GM23248 (cell line): ENCODE measurements around the gene THEM4. TPM values are rescaled to one million over a fixed set of nuclear protein-coding genes. Genes with fewer than 3 reads are reported as not detected.
A peak's percentile ranks its signal among the peaks of the same experiment; 100 is the strongest.

ENCODE experiments used
- DNase-seq: peaks from one replicate; pipeline ENCODE4 v3.0.0-alpha.2; 2015
- H2AFZ ChIP-seq: fragments of 200-600 bp; sonication (generic); 2 replicates; pipeline ENCODE4 v1.6.1; 2016; ENCODE audit warnings: antibody characterized with exemption
- H3F3A ChIP-seq: fragments of 200-600 bp; sonication (generic); 2 replicates; pipeline ENCODE4 v1.6.1; 2016; ENCODE audit warnings: mild to moderate bottlenecking, antibody characterized with exemption, mixed run types; ENCODE audit not compliant: insufficient read depth
- H3K27ac ChIP-seq: fragments of 200-600 bp; sonication (generic); 2 replicates; pipeline ENCODE4 v1.5.1; 2016; ENCODE audit warnings: mild to moderate bottlenecking
- H3K27me3 ChIP-seq: fragments of 200-600 bp; sonication (generic); replicated peaks from 2 replicates; pipeline ENCODE4 v1.6.1; 2016; ENCODE audit warnings: mild to moderate bottlenecking; ENCODE audit not compliant: insufficient read depth
- H3K36me3 ChIP-seq: fragments of 200-600 bp; sonication (generic); 2 replicates; pipeline ENCODE4 v1.6.1; 2016; ENCODE audit warnings: low read depth, mild to moderate bottlenecking
- H3K4me1 ChIP-seq: fragments of 200-600 bp; sonication (generic); 2 replicates; pipeline ENCODE4 v1.6.1; 2016; ENCODE audit warnings: mild to moderate bottlenecking; ENCODE audit not compliant: insufficient read depth
- H3K4me2 ChIP-seq: fragments of 200-600 bp; sonication (generic); one replicate; pipeline ENCODE4 v1.6.1; 2016; ENCODE audit warnings: mild to moderate bottlenecking; ENCODE audit not compliant: unreplicated experiment
- H3K4me3 ChIP-seq: fragments of 200-600 bp; sonication (generic); 2 replicates; pipeline ENCODE4 v1.5.1; 2016; ENCODE audit warnings: mild to moderate bottlenecking
- H3K79me2 ChIP-seq: fragments of 200-600 bp; sonication (generic); 2 replicates; pipeline ENCODE4 v1.6.1; 2016; ENCODE audit warnings: mild to moderate bottlenecking; ENCODE audit not compliant: insufficient read depth
- H3K9ac ChIP-seq: fragments of 200-600 bp; sonication (generic); 2 replicates; pipeline ENCODE4 v1.6.1; 2016; ENCODE audit warnings: mild to moderate bottlenecking
- H3K9me2 ChIP-seq: fragments of 200-600 bp; sonication (generic); 2 replicates; pipeline ENCODE4 v1.6.1; 2016; ENCODE audit warnings: mixed run types, mild to moderate bottlenecking, moderate library complexity; ENCODE audit not compliant: insufficient read depth
- H3K9me3 ChIP-seq: fragments of 200-600 bp; sonication (generic); one replicate; pipeline ENCODE4 v1.6.1; 2017; ENCODE audit warnings: low read depth
- H4K20me1 ChIP-seq: fragments of 200-600 bp; sonication (generic); 2 replicates; pipeline ENCODE4 v1.6.0; 2016; ENCODE audit not compliant: insufficient read depth
- EZH2 ChIP-seq: fragments of 200-600 bp; sonication (generic); IDR thresholded peaks from 2 replicates; pipeline ENCODE4 v1.6.1; 2018; ENCODE audit warnings: antibody characterized with exemption, mild to moderate bottlenecking; ENCODE audit not compliant: insufficient read depth, poor library complexity, severe bottlenecking
- EZH2phosphoT487 ChIP-seq: fragments of 200-600 bp; sonication (generic); IDR thresholded peaks from 2 replicates; pipeline ENCODE4 v1.6.1; 2018; ENCODE audit warnings: antibody characterized with exemption, moderate library complexity, mild to moderate bottlenecking, low read depth; ENCODE audit not compliant: insufficient read depth
- WGBS, 2 experiments: methylation state at CpG; one replicate each; pipeline ENCODE4 v1.1.6; 2015 to 2017; ENCODE audit warnings: low lambda C conversion rate in 2 of 2, low coverage in 1 of 2; ENCODE audit errors: missing lambda C conversion rate in 2 of 2; 5-methylcytosine and 5-hydroxymethylcytosine counted together
- in situ Hi-C: fragments of 300-500 bp; cut with MboI; formaldehyde crosslinking; loops from 2 replicates; pipeline ENCODE4 v1.15.0; 2020
- polyA plus RNA-seq: library from polyadenylated mRNA; unstranded; fragments of >200 nt; fragmentation: Nextera tagmentation; extraction: Ambion mirVana; gene quantifications from 2 replicates; pipeline ENCODE4 v1.2.1, GENCODE V29; 2016
- total RNA-seq: library from RNA; depleted of rRNA; stranded (reverse); fragments of >200 nt; shearing (Covaris generic); gene quantifications from 2 replicates; pipeline ENCODE4 v1.2.3, GENCODE V29; 2014

The THEM4 gene
- total and polyA plus RNA-seq, 2 experiments from 2014 or later, result 14.6 to 17.9 TPM

- no peak overlapping the region for H3K4me2 ChIP-seq
- no peaks in the 10 kb centered on the region for H3K9me2 ChIP-seq
- H3K27me3 ChIP-seq, result no peaks in the 10 kb centered on the region
- 0 out of 2 replicates have a peak, but pooled peaks cover under 1% of the 10 kb centered on the region for H3K4me1 ChIP-seq
- TF ChIP-seq EZH2, result no peak
- no peak for TF ChIP-seq EZH2phosphoT487
- in situ Hi-C loops, result no loop called here
- H2AFZ ChIP-seq, result no peak overlapping the region
- no peak for DNase-seq
- H3K36me3 ChIP-seq, result no peaks in the 10 kb centered on the region
- no peaks in the 10 kb centered on the region for H3K79me2 ChIP-seq
- WGBS, 2 experiments, result 70 to 76% methylated on average over 1 of the region's 1 CpG
- no peaks in the 10 kb centered on the region for H4K20me1 ChIP-seq
- H3K9me3 ChIP-seq, result no peaks in the 10 kb centered on the region
- H3K27ac ChIP-seq, result no peak overlapping the region
- H3K4me3 ChIP-seq, result no peak overlapping the region
- no peaks in the 10 kb centered on the region for H3F3A ChIP-seq
- no peak overlapping the region for H3K9ac ChIP-seq
Measured at GRCh38 chr1:151952811-151953210, 43.5 kb upstream of the THEM4 start.

DNA sequence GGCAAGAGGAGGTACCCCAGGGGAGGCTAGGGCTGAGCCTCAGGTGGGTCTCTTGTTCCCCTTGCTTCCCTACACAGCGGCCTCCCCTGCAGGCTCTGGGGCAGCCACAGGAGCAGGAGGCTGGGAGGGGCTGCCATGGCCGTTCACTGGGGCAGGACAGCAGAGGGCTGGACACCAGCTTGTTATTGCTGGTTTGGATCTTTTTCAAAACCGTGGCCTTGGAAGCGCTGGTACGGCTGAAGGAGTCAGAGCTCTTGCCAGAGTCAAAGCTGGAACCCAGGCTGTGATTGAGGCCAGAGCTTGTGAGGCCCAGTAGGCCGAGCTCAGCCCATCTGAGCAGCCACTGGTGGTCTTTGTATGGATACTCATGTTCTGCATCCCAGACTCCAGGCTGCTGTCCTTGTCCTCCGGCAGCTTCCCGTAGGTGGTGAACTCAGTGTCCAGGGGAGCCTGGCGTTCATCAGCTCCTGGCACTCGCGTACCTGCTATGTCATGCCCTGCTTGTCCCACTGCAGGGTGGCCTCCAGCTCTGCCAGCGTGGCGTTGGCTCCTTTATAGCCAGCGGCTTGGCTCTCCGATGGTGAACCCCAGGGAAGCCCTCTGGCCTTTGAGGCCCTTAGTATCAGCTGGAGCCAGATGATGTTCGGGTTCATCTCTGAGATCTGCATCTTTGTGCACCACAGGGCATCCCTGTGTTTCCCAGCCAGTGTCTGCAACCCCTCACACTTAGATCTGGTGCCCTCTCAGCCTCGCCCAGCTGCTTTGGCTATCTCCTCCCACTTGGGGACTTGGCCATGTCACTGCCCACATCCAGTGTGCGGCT is 40.3 kb upstream of the THEM4 start:
- in situ Hi-C loops, result no loop called here
- WGBS, 2 experiments, result 81% methylated on average over 17 to 18 of the region's 18 CpGs

GRCh38 chr1:151948506-151948905 is 39.2 kb upstream of the THEM4 start:
- Histone ChIP-seq H3K27ac (no peak overlapping the region), H3F3A (peaks cover 21% of the 10 kb centered on the region; the same call in 1 of the 2 replicates), H3K4me2 (no peak overlapping the region), H4K20me1 (no peaks in the 10 kb centered on the region), H3K9me2 (no peaks in the 10 kb centered on the region), H3K79me2 (no peaks in the 10 kb centered on the region), H2AFZ (no peak overlapping the region), H3K4me1 (peaks cover 30% of the 10 kb centered on the region), H3K36me3 (no peaks in the 10 kb centered on the region), H3K27me3 (no peaks in the 10 kb centered on the region), H3K9ac (no peak overlapping the region), H3K9me3 (no peaks in the 10 kb centered on the region), H3K4me3 (no peak overlapping the region)
- no peak for DNase-seq
- 25 to 29% methylated on average over 1 of the region's 1 CpG for WGBS, 2 experiments
- in situ Hi-C loops, result no loop called here
- no peak for TF ChIP-seq EZH2
- no peak for TF ChIP-seq EZH2phosphoT487

More for the DNA sequence above, 40.3 kb upstream of the THEM4 start:
- Histone ChIP-seq H3K36me3 (no peaks in the 10 kb centered on the region), H3F3A (peaks cover 21% of the 10 kb centered on the region; the same call in 1 of the 2 replicates), H3K9ac (no peak overlapping the region), H2AFZ (no peak overlapping the region), H3K4me3 (no peak overlapping the region), H3K27me3 (no peaks in the 10 kb centered on the region), H3K27ac (no peak overlapping the region), H3K4me1 (peaks cover 30% of the 10 kb centered on the region), H3K79me2 (no peaks in the 10 kb centered on the region), H3K9me3 (no peaks in the 10 kb centered on the region), H4K20me1 (no peaks in the 10 kb centered on the region), H3K4me2 (no peak overlapping the region), H3K9me2 (no peaks in the 10 kb centered on the region)
- no peak for DNase-seq
- TF ChIP-seq EZH2 (no peak), EZH2phosphoT487 (no peak)

GRCh38 chr1:151947140-151947539 is 37.8 kb upstream of the THEM4 start:
- H3K9ac ChIP-seq, result peak overlapping the region; percentile 78; the same call in 1 of the 2 replicates
- in situ Hi-C loops, result no loop called here
- H3K4me3 ChIP-seq, result no peak overlapping the region
- H3K27me3 ChIP-seq, result no peaks in the 10 kb centered on the region
- peak overlapping the region; percentile 26 for H3K4me2 ChIP-seq
- H3K27ac ChIP-seq, result peak overlapping the region; percentile 93
- no peaks in the 10 kb centered on the region for H3K36me3 ChIP-seq
- no peak overlapping the region for H2AFZ ChIP-seq
- 14 to 26% methylated on average over 2 of the region's 2 CpGs for WGBS, 2 experiments
- H3K4me1 ChIP-seq, result peaks cover 30% of the 10 kb centered on the region
- peaks cover 21% of the 10 kb centered on the region; the same call in 1 of the 2 replicates for H3F3A ChIP-seq
- H3K9me2 ChIP-seq, result no peaks in the 10 kb centered on the region
- H4K20me1 ChIP-seq, result no peaks in the 10 kb centered on the region
- peak; percentile 45 for DNase-seq
- no peaks in the 10 kb centered on the region for H3K9me3 ChIP-seq
- H3K79me2 ChIP-seq, result no peaks in the 10 kb centered on the region
- TF ChIP-seq EZH2, result no peak
- TF ChIP-seq EZH2phosphoT487, result no peak
